Embryonic facial prominence (tissue), 1 donor: ENCODE results near the gene TRAP1.
A peak's percentile ranks its signal among the peaks of the same experiment; 100 is the strongest.
"Not testable (repeated sequence)": the region's sequence is repeated elsewhere in the genome, so short reads cannot be mapped to it uniquely, and the experiment has no call there.

Experiments used
- DNase-seq: peaks from one replicate; pipeline ENCODE4 v3.0.0-alpha.2; 2016; ENCODE audit errors: extremely low spot score

Gene TRAP1

GRCh38 chr16:3612510-3613466 is 104.5 kb downstream of the TRAP1 start:
- DNase-seq, result no peak

GRCh38 chr16:3611146-3611975 is 106.0 kb downstream of the TRAP1 start, which contains the start of gene SLX4:
SLX4 (minus strand) TSS chr16:3611606; CDS start chr16:3608964, 2,642 bp downstream.
- peak; percentile 90 for DNase-seq

GRCh38 chr16:3610698-3611145 is 106.6 kb downstream of the TRAP1 start:
- no peak for DNase-seq

DNA sequence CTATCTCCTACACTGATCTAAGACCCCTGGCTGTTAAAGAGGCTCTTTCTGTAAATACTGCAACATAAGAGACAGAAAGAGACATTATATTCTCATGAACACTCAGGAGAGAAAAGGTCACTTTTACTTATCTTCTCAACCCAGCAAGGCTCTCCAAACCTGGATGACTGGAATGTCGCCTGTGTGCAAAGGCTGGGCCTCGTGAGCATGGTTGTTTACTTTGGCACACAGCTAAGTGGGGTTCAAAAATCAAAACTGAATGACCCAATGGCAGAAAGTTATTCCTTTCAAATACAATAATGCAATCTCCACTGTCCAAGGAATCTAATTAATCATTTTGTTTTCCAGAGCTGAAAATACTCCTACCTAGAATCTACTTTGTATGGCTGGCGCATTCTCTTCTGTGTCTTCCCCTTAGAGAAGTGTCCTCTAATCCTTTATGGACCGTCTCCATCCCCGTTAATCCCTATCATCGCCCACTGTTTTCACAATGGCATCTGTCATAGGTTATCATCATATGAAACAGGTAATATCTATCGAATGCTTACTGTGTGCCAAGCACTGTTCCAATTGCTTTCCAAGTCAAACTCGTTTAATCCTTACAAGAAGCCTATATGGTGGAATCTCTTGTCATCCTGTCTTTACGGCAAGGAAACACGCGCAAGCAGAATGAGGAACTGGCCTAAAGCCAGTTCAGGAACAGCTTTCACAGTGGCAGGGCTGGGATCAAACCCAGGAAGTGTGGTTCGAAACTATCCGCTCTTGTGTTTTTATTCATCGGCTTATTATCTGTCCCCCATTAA is 107.2 kb downstream of the TRAP1 start:
- DNase-seq, result no peak

GRCh38 chr16:3608976-3609375 is 108.3 kb downstream of the TRAP1 start:
- not testable (repeated sequence) for DNase-seq

DNA sequence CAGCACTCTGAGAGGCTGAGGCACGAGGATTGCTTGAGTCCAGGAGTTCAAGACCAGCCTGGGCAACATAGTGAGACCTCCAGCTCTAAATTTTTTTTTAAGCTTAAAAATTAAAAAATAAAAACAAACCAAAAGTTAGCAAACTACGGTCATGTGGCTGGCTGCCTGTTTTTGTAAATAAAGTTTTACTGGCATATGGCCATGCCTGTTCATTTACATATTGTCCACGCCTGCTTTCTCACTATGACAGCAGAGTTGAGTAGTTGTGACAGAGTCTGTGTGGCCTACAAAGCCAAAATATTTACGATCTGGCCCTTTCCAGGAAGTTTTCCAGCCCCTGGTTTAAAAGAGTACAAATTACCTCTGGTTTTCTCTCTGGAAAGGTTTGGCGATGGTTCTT is 109.3 kb downstream of the TRAP1 start:
- no peak for DNase-seq
